Transverse colon (tissue), 3 donors: ENCODE data around the gene AHDC1.

Source experiments
- CTCF ChIP-seq, 5 experiments: fragments of 200-600 bp in 3 of 5; fragments of 450-650 bp in 2 of 5; sonication (generic) in 3 of 5; IDR thresholded peaks; 1 replicate in 2 of 5; 2 replicates in 3 of 5; pipeline ENCODE4 v1.5.1; 2016 to 2017; ENCODE audit warnings: antibody characterized with exemption in 5 of 5, inconsistent platforms in 3 of 5, mild to moderate bottlenecking in 2 of 5, moderate library complexity in 1 of 5
- POLR2A ChIP-seq: fragments of 450-650 bp; IDR thresholded peaks from one replicate; pipeline ENCODE4 v1.6.1; 2016; ENCODE audit warnings: antibody characterized with exemption, mild to moderate bottlenecking, moderate library complexity

GRCh38 chr1:27521336-27521831 lies 82.6 kb downstream of the AHDC1 start:
- TF ChIP-seq CTCF (IDR thresholded peaks at IDR 0.05), result no peak
- no peak for TF ChIP-seq POLR2A
